Daoy (cell line): ENCODE measurements around the gene KIAA1671. TPM values are rescaled to one million over a fixed set of nuclear protein-coding genes. Genes with fewer than 3 reads are reported as not detected.
A peak's percentile ranks its signal among the peaks of the same experiment; 100 is the strongest.

Experiments used
- DNase-seq: peaks from one replicate; pipeline ENCODE4 v3.0.0-alpha.2; 2015; ENCODE audit warnings: low read depth
- total RNA-seq: library from RNA; depleted of rRNA; stranded (reverse); fragments of >200 nt; shearing (Covaris generic); gene quantifications from 2 replicates; pipeline ENCODE4 v1.2.3, GENCODE V29; 2014

KIAA1671 gene
- total RNA-seq, 1 experiment from 2014 or later = 5.5 TPM

DNA sequence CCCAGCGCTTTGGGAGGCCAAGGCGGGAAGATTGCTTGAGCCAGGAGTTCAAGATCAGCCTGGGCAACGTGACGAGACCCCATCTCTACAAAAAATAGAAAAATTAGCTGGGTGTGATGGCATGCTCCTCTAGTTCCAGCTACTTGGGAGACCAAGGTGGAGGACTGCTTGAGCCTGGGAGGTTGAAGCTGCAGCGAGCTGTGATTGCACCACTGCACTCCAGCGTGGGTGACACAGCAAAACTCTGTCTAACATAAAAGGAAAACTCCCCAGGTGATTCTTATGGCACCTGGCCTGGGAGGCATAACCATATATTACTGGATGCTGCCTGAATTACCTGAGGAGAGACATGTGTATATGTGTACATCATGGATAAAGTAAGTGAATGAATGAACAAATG, 29.1 kb downstream of the KIAA1671 start:
- DNase-seq = no peak

DNA sequence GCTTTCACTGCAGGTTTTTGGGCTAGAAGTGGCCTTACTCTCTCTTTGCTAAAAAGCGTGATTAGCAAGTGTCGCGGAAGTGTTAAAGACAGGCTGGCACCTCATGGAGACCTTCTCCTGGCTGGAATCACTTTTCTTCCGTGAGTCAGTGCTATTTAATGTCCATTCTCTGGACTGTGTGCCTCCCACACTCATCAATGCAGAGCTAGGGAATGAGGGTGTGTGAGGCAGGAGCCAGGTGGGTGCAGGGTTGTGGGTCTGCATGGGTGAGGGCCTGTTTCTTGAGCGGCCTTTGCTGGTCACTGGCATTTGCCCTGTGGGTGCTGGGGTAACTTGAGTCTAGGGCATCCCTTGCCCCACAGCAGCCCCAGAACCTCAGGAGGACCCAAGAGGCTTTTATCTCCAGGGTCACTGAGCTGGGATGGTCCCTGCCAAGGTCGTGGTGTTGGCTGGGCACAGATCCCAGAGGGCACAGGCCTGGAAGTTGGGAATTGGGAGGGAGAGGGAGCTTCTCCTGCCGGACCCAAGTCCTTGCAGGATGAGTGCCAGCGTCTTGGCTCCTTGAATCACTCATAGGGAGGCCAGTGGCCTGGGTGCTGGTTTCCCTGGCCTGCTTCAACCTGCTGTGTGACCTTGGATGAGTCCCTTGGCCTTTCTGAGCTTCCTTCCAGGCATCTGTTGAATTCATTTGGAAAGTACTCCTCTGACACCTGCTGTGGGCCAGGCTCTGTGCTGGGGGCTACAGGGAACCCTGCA, 30.0 kb downstream of the KIAA1671 start:
- no peak for DNase-seq

DNA sequence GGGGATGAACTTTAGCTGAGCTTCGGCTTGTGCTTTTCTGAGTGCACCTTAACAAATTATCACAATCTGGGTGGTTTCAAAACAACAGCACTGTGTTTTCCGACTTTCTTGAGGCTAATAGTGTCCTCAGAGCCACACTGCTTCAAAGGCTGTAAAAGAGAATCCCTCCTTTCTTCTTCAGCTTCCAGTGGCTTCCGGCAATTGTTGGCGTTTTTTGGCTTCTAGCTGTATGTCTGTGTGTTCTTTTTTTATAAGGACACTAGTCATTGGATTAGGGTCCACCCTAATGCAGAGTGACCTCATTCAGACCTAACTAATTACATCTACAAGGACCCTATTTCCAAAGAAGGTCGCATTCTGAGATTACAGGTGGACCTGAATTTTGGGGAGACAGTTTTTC, 30.6 kb downstream of the KIAA1671 start:
- DNase-seq = no peak

DNA sequence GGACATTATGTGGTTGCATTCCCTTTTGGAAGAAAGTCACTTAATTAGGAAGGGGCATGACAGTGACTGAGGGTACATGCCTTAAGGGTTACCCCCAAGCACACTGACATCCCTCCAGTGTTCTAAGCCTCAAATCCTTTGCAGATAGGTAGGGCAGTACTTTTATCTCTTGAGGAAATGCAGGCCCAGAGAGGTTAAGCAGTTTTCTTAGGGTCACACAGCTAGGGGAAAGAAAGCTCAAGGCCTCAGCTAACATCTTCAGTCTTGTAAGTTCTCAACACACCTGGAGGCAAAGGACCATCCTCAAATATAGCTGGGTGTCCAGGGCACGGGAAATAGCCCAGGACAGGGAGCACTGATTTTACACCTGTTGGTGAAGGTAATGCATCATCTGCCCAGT, 31.6 kb downstream of the KIAA1671 start:
- no peak for DNase-seq

DNA sequence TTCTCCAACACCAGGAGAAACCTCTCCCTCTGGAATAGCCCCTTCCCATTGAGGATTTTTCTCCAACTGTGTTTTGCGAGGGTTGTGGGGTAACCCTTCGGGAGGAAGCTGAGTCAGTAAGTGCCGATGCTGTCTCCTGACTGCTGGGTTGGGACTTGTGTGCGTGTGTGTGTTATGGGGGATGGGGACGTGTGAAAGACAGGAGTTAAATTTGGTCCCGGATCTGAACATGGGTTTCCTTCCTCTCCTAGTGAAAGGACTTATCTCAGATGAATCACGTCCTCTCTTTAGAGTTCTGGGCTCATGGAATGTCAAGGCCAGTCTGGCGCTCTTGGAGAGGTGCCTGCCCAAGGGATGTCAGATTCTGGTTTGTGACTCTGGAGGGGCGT, 33.3 kb downstream of the KIAA1671 start:
- DNase-seq = peak; percentile 91

DNA sequence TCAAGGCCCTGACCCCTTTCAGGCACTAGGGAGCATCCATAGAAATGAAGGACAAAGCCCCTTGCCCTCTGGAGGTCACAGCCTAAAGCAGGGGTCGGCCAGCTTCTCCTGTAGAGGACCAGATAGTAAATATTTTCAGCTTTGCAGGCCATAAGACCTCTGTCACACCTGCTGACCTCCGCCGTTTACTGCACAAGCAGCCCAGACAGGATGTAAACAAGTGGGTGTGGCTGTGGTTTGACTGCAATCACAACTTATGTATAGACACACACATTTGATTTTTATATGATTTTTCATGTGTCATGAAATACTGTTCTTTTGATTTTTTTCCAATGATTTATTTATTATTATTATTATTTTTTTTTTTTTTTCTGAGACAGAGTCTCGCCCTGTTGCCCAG, 34.3 kb downstream of the KIAA1671 start:
- no peak for DNase-seq

DNA sequence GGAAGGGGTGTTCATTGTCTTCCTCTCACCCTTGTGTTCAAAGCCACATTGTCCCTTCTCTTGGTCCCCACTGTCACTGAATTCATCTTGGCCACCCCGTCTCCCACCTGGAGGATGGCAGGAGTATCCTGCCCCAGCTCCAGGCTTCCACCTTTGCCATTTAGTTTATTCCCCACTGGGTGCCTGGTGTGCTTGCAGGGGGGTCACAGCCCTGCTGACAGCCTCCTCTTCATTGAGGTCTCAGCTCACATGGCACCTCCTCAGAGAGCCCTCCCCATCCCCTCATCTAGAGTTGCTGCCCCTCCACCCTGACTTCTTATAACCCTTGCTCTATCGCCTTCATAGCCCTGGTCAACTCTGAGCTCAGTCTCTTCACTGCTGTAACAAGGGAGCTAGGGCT, 36.6 kb downstream of the KIAA1671 start:
- DNase-seq = no peak

DNA sequence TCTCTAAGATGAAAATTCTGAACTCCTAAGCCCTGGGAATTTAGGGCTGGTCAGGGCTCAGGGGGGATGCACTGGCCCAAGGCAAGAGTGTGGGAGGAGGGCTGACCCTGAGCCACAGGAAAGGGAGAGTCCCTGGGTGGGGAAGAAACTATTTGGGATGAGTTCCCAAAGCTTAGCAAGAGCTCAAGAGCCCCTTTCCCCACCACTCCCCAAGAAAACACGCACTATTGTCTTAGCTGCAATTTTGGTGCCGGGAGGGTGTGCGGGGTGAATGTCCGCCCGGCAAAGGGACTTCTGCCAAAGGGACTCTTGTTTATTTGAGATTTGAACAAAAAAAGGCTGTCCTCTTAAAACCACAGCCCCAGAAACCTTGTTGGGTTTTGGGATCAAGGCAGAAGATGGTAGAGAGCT, 37.0 kb downstream of the KIAA1671 start:
- no peak for DNase-seq

DNA sequence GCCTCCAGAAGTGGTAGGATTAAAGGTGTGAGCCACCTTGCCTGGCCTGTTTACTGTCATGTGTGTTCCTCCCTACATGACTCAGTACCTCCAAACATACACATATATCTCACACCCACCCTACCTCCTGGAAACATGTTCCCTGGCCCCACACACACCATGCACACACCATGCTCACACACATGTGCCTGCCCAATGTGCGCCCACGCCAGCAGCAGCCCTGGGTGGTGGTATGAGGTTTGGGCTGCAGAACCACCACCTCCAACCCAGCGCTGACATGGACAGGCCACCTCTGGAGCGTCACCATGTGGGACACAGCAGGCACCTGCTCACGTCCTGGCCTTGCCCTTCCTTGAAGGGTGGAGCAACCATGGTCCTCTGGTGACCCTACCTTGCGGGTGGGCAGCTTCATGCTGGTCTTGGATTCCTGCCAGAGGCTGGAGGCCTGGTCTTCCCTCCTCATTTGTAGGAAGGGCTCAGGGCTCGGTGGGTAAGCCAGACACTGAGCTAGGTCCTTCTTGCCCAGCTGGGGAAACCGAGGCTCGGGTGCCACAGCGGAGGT, 37.9 kb downstream of the KIAA1671 start:
- no peak for DNase-seq

DNA sequence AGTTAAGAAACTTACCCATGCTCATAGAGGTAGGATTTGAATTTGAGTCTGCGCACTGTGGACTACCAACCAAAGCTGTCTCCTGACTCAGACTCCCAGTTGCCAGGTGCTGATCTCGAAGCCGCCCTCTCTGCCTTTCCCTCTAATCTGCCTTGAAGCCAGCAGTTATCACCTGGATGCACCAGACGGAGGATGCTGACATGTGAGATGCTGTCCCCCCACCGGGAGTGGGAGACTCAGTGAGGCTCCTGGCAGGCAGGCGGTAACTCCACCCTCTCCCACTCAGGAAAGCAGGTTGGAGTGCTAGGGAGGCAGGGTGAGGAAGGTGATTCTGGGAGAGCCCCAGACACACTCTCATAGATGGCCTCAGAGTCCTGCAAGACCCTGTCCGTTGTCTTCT, 40.4 kb downstream of the KIAA1671 start:
- no peak for DNase-seq

DNA sequence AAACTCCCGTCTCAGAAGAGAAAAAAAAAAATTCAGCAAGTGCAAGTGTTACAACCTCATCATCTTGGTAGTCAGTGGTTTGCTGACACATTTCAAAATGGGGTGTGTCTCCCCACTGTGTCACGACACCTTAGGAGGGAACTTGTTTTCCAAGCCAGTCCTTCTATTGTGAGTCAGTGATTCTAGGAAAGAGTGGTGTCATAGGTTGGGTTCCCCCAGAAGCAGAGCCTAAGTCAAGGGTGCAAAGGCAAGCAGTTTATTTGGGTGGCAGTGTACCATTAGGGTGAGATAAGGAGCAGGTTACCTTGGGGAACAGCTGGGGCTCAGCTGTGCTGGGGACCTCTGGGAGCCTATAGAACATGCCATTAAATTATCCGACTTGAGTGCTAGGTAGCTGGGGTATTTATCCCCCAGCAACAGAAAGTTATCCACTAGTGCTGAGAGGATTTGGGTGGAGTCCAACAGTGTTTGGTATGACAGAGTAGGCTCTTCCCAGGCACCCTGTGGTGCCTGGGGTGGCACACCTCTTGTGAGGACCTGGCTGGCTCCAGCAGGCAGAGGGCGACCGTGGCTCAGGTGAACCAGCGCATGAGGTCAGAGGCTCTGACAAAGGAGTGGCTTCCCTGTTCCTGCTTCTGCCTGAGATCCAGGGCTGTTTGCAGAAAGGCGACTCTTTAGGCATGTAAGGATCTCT, 41.7 kb downstream of the KIAA1671 start:
- peak; percentile 87 for DNase-seq

DNA sequence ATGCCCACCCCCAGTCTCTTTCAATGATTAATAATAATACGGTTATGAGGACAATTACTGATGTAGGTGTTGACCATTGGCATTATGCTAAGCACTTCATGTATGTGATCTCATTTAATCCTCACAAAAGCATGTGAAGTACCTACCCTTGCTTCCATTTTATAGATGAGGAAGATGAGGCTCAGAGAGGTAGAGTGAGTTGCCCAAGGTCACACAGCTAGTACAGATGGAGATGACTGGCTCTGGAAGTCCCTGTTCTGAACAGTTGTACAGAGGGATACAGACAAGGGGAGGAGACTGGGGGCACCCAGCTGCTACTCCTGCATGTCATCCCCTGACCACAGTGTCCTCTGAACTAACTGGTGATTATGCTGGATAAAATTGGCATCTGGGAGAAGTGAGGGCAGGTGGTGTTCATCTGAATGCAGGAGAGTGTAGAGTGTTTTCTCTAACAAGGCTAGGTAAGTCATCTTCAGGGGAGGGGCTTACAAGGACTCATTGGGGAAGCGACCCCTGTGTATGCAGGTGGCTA, 43.2 kb downstream of the KIAA1671 start:
- DNase-seq = no peak

DNA sequence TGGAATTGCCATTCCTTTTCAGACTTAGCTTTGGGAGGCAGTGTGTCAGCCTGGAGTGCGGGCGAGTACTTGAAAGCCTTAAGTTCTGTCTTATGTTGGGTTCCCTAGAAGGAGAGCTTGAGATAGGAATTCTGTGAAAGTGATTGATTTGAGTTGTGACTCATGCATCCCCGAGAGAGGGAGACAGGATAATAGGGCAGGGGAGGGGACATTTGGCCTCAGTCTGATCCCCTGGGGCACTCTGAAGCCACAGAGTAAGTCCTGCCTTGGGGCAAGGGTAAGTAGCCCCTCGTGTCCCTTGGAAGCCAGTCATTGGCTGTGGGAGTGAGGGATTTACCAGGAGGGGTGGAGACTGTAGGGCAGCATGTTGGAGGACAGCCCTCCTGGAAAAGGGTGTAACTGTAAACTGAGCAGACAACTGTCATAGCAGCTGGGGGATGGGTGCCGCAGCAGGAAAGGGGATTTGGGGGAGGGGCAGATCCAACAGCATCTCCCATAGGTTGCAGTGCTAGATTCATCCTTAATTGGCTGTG, 44.0 kb downstream of the KIAA1671 start:
- peak; percentile 87 for DNase-seq

DNA sequence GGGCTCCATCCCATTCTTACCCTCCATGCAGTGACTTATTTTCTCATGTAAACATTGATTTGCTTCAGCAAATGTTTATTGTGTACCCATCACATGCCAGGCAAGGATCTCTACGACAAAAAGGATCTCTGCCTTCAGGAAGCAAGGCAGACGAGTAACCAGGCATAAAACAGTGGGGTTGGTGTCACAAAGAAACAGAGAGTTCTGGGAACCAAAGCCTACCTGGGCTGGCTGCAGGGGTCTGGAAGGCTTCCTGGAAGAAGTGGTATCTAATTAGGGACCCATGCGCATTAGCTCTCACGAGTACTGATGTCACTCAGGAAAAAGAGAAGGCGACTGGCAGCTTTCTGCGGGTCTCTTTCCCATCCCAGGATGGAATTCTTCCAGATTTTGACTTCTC, 44.5 kb downstream of the KIAA1671 start:
- DNase-seq = no peak

DNA sequence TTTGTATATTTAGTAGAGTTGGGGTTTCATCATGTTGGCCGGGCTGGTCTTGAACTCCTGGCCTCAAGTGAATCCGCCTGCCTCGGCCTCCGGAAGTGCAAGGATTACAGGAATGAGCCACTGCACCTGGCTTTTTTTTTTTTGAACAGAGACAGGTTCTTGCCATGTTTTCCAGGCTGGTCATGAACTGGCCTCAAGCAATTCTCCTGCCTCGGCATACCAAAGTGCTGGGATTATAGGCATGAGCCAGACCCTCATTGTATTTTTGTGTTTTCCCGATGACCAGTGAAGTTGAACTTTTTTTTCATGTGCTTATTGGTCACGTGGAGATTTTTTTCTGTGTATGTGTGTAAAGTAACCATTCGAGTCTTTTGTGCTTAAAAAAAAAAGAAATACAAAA, 48.2 kb downstream of the KIAA1671 start:
- no peak for DNase-seq

DNA sequence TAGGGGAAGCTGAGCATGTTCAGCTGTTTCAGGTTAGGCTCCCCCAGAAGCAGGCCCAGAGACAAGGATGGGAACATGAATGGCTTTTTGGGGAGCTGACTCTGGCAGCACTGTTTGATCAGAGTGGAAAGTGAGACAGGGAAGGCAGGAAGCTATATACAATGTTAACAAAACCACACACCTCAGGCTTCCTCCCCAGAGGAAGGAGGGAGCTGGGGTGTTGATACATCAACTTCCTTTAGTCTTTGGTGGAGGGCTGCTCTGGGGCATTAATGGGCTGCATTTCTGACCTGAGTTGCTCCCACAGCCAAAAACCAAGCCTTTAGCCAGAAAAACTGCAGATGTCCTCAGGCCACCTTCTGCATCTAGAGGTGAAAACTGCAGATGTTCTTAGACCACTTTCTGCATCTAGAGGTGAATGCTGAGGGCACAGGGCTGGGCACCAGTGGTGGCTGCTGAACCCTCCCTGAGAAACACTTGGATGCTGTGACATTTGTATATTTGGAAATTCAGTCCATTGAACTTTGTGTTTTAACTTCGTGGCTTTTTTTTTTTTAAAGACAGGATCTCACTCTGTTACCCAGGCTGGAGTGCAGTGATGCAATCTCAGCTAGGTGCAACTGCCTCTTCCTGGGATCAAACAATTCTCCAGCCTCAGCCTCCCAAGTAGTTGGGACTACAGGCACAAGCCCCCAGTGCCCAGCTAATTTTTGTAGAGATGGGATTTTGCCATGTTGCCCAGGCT, 49.9 kb downstream of the KIAA1671 start:
- no peak for DNase-seq

DNA sequence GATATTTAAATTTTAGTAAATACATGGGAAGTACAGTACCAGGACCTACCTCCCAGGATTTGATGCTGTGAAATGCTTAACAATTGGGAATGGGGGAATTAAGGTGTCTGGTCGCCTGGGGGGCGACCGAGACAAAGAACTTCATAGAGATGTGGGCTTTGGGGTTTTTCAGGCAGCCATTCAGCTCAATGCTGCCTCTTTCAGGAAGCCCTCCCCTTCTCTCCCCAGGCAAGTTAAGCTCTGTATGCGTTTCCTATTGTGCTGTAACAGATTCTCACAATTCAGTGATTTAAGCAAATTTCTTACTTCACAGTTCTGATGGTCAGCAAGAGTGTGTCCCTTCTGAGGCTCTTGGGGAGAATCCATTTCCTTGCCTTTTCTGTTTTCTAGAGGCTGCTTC, 53.8 kb downstream of the KIAA1671 start:
- no peak for DNase-seq

DNA sequence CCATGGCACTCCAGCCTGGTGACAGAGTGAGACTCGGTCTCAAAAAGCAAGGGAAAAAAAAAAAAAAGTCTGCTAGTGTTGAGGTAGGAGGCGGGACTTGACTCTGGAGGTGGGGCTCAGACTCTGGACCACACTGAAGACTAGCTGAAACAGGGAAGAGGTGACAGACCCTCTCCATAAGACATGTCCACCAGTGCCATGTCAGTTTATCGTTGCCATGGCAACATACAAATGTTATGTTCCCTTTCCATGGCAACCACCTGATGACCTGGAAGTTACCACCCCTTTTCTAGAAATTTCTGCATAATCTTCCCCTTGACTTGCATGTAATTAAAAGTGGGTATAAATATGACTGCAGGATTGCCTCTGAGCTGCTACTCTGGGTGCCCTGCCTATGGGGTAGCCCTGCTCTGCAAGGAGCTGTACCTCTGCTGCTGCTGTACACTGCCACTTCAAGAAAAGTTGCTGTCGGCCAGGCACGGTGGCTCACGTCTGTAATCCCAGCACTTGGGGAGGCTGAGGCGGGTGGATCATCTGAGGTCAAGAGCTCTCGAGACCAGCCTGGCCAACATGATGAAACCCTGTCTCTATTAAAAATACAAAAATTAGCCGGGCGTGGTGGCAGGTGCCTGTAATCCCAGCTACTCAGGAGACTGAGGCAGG, 55.1 kb downstream of the KIAA1671 start:
- DNase-seq = no peak

DNA sequence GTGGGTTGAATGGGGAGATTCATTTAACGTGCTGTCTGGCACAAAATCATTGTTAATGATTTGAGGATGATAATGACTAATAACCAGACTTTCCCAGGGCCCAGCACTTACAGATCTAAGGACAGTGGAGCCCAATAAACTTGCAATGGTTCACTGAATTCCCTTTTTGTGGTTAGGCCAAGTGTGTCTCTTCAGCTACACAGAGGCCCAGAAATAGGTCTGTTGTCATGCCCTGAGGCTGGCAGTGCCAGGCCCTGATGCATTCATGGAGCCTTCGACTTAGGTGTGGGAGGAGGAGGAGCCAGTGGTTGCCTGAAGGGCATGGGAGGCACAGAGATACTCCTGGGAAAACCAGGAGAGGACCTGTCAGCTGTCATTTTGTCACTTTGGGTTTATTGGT, 56.1 kb downstream of the KIAA1671 start:
- DNase-seq = peak; percentile 49

DNA sequence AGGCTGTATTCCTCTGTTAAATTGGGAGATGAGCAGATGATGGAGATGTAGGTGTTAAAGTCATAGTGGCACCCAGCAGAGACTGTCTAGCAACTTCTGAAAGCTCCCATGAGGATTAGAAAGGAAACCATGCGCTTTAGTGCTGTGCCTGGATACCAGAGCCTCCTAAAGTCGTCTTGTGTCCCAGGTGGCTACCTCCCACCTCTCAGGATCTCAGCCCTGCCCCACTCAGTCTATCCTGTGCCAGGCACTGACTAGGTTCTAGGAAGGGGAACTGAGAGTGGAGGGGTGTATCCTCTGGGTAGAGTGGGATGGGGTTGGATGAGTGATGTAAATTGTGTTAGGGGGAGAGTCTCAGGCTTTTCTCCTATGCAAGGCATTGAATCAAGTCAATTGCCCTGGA, 60.2 kb downstream of the KIAA1671 start:
- no peak for DNase-seq

DNA sequence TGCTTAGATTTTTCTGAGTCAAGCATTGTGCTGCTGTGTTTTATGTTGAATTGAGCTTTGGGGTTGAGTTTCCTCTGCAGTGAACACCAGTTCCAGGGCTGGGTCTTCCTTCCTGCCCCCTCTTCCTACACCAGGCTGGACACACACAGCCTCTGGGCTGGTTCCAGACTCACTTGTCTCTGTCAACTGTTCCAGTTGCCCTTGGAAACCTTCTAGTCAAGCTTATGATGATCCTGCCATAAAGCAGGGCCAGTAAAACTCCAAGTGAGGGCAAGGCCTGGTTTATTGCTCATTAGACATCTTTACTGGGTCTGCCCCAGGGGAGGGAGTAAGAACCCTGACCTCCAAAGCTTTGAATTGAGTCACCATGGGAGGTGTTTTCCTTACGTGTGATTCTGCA, 61.1 kb downstream of the KIAA1671 start:
- DNase-seq = peak; percentile 53
